IPS DF 19.7 (cell line): ENCODE measurements around the gene IL20RA.
A peak's percentile ranks its signal among the peaks of the same experiment; 100 is the strongest.
"Not testable (repeated sequence)": the region's sequence is repeated elsewhere in the genome, so short reads cannot be mapped to it uniquely, and the experiment has no call there.

ENCODE experiments used
- DNase-seq: peaks from one replicate; pipeline ENCODE4 v3.0.0-alpha.2; 2013; ENCODE audit warnings: low read depth, low spot score

The IL20RA gene

DNA sequence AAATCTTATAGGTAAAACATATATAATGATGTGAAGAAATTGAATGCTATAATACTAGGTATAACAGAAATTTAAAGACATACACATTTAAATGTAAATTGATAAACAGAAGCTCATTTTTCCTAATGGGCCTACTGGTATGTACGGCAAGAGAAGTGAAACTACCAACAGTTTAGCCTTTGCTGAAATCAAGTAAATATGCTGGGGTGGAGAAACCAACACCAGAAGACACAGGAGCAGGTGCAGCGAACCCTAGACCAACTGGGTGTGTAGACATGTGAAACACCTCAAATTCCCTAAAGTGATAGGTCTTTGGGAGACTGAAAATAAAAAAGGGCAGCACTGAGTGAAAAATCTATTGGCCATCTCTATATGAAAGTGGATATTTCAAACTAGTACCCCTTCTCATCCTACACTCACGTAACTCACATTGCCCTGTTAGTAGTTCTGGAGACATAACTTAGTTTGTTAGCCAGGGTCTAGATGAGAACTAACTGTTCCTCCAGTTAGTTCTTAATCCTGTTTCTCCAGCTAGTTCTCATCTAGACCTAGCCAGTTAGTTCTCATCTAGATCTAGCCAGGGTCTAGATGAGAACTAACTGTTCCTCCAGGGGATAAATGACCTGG, 69.6 kb downstream of the IL20RA start:
- DNase-seq = no peak

DNA sequence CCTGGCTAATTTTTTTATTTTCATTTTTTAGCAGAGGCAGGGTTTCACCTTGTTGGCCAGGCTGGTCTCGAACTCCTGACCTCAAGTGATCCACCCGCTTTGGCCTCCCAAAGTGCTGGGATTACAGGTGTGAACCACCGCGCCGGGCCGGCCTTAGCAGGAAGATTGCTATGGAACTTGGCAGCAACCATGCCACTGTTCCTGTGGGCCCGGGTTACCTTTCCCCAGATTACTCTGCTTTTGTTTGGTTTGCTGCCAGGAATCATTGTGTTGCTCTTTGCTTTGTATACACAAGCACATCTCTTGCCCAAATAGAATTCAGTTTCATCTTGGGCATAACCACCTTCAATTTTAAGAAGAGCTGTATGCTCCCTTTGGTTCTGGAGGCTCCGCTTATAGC, 71.0 kb downstream of the IL20RA start:
- DNase-seq = not testable (repeated sequence)

DNA sequence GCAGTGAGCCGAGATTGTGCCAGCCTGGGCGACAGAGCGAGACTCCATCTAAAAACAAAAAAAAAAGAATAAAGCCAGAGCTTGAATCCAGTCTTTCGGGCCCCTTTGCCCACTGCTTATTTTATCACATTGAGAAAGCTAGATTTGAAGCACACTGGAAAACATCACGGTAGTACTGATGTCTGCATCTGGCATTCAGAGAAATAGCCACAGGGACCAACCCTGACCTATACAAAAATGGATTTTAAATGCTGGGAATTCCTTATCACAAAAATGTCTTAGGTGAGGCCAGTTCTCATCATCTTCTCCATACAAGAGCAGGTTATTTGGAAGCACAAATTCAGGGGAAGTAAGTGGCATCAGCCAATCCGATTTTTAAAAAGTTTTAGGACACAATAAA, 73.2 kb downstream of the IL20RA start:
- no peak for DNase-seq

DNA sequence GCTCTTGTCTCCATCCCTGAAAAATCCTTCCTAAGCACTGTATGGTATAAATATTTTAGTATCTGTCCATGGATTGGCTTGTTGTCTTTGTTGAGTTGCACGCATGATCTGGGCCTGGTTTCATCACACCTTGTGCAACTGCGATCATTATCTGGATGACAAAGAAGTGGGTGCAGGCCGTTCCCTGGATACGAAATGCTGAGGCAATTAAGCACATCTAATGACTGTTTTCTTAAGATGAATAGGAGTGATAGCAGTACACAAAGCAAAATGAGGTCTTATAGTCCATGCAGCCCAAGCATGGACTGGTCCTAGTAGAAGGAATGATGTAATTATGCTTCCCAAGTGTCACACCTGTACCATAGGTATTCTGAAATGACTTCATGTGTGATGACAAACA, 74.8 kb downstream of the IL20RA start:
- no peak for DNase-seq

DNA sequence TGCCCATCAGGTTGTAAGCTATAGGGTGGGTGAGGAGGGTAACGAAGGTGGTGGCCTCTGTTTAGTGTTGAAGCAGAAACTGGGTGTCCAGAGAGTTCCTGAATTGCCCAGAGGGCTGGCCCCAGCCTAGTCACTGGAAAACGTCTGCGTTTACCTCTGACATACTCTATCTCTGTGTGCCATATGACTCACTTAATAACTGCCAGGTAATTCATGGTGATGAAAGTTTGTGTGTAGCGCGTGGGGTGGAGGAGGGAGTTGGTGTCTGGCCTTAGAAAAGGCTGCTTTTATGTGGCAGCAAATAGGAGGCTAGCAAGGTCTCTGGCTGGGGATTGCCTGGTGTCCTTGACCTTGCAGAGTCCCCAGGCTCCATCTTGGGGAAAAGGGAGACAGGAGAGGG, 75.3 kb downstream of the IL20RA start:
- DNase-seq = no peak

DNA sequence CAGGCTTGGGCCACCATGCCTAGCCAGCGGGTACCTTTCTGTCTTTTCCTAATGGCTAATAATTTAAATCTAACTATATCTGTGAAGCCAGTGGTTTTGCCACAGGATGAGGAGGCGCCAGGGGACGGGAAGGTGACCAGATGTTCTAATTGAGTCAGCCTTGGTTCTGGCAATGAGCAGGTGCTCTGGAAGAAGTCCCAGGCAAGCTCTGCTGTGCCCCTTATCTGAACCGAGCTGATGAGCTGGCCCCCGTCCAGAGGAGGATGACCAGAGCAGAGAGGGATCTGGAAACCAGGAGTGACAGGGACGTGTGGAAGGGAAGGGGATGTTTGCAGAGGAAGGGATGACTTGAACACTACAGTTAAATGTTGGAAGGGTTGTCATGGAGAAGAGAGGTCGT, 75.9 kb downstream of the IL20RA start:
- no peak for DNase-seq

DNA sequence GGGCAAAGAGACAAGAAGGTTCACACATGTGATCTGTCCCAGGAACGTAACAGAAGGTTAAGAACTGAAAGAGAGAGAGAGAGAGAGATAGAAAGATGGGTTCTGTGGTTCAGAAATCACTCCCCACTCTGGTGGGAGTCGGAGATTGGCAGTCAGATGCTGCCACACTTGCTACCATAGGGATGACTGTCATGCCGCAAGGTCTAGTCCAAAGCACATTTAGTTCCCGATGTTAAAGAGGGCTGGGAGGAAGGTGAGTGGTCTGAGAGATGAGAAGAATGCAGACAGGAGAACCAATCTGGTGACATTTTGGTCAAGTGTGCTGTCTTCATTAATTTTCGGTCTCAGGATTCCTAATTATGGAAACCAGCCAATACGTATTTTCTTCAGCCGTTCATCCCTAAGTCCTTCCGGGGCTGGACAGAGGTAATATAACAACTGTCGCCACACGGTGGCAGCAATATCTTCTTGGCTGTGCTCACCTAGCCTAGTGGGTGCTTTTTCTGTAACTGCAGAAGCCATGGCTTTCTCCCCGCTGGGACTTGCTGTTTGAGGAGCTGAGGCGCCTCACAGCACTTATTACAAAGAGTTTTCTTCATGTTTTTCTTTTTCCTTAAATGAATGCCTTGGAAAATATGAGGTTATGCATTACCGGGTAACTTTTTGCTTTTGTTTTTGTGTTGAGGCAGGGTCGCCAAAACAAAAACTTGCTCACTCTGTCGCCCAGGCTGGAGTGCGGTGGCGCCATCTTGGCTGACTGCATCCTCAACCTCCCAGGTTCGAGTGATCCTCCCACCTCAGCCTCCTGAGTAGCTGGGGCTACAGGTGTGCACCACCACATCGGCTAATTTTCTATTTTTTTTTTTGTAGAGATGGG, 76.7 kb downstream of the IL20RA start:
- no peak for DNase-seq

DNA sequence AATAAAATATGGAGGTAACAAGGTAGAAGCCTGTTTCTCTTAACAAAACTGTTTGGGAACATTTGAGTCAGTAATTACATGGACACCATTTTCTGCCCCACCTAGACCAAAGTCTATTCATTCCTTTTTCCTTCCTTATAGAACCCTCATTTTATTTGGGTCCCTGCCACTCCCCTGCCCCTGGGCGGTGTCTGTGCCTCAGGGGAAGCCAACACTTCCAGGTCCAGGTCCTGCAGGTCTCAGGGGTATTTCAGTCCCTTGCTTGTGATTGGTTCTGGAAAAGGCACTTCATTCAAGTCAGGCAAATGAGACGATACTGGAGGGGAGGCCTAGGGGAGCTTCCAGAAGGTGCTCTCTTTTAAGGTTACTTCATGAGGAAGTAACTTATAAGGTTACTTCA, 80.4 kb downstream of the IL20RA start:
- DNase-seq = no peak

DNA sequence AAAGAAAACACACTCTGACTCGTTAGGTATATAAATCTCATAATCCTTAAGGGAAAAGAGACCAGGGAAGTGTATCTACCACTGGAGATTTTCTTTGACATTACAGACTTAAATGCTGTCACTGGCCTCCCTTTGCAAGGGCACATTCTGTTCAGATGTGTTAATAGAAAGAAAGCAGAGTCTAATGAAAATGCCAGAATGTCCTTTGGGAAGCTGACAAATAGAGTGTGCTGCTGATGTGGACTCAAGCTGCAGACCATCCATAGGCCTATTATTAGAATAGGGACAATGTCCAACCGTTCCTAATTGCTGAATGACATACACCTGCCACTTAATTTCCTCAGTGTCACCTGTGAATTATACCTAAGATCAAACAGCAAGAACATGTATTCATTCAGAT, 81.5 kb downstream of the IL20RA start:
- no peak for DNase-seq

DNA sequence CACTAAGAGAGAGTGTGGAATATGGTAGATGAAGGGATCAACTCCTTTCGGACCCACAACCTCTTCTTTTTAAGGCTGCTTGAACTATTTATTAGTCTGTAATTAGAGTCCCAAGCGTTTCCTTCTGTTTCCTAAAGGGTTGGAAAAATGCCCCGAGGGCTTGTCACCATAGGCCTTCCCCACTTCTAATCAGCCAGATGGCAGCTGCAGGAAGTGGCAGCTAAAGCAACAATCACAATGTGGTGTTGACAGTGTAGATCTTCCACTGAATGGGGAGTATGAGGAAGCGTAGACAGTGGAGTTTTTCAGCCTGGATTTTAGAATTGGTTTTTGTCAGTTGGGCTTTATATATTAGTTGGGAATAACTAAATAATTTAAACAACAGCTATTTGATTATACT, 82.1 kb downstream of the IL20RA start:
- no peak for DNase-seq

DNA sequence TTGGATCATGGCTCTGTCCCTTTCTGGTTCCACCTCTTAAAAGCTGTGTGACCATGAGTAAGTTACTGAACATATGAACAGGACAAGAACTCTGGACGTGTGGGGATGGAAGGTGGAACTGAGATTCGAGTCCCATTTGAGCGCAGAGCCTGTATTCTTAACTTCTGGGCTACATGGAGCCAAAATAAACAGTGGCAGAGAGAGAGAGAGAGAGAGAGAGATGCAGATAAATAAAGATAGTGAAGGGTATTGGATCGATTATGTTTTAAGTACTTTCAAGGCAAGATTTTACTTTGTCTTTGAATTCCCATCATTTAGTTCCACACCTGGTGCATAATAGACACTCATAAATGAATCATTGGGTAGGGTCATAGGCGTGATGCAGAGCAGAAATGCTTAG, 82.9 kb downstream of the IL20RA start:
- no peak for DNase-seq

DNA sequence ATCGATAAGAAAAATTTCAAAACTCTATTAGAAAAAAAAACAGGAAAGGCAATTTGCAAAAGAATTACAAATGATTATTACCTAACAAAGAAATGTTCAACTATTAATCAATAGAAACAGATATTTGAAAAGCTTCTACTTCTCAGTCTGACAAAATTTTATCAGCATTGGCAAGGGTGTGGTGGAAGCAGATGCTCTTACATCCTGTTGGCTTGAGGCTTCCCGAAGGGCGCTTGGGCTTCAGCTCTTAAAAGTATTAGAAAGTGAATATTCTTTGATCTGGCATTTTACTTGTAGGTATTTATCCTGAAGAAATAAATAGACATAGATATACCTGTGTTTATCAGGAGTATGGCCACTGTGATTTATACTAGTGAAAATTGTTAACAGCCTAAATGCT, 84.0 kb downstream of the IL20RA start:
- DNase-seq = no peak

DNA sequence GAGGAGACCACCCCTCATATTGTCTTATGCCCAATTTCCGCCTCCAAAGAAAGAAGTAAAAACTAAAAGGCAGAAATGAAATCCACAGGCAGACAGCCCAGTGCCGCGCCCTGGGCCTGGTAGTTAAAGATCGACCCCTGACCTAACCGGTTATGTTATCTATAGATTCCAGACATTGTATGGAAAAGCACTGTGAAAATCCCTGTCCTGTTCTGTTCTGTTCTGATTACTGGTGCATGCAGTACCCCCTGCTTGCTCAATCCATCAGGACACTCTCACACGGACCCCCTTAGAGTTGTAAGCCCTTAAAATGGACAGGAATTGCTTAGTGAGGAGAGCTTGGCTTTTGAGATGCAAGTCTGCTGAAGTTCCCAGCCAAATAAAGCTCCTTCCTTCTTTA, 84.8 kb downstream of the IL20RA start:
- not testable (repeated sequence) for DNase-seq

DNA sequence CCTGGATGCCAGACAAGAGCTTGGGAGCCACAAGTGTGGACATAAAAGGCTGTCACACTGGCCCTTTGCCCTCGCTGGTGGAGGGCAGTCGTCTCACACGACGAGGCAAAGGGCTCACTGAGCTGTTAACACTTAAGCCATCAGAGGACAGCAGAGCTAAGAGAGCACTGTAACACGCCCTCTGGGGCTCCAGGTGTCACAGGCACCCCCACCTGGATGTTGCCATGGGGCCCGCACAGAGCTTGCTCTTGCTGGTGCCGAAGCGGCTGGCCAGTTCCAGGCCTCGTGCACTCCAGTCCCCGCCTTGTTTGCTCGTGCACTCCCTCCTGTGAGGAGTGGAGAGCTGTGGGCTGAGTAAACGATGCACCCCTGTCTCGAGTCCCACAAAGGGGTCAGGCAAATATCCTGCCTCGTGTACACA, 85.3 kb downstream of the IL20RA start:
- DNase-seq = no peak

DNA sequence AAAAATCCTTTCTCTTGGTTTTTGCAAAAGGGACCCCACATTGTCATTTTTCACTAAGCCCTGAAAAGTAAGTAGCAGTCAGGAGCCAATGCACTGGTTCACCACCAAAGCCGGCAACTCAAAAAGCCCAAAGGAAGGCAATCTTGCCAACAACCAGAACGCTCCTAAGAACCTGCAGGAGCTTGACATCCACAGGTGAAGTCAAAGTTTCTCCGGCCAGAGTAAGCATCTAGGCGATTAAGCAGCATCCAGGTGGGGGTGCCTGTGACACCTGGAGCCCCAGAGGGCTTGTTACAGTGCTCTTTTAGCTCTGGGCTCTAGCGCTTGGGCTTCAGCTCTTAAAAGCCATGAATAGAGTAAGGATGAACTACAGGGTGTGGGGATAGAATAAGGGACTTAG, 86.6 kb downstream of the IL20RA start:
- no peak for DNase-seq

DNA sequence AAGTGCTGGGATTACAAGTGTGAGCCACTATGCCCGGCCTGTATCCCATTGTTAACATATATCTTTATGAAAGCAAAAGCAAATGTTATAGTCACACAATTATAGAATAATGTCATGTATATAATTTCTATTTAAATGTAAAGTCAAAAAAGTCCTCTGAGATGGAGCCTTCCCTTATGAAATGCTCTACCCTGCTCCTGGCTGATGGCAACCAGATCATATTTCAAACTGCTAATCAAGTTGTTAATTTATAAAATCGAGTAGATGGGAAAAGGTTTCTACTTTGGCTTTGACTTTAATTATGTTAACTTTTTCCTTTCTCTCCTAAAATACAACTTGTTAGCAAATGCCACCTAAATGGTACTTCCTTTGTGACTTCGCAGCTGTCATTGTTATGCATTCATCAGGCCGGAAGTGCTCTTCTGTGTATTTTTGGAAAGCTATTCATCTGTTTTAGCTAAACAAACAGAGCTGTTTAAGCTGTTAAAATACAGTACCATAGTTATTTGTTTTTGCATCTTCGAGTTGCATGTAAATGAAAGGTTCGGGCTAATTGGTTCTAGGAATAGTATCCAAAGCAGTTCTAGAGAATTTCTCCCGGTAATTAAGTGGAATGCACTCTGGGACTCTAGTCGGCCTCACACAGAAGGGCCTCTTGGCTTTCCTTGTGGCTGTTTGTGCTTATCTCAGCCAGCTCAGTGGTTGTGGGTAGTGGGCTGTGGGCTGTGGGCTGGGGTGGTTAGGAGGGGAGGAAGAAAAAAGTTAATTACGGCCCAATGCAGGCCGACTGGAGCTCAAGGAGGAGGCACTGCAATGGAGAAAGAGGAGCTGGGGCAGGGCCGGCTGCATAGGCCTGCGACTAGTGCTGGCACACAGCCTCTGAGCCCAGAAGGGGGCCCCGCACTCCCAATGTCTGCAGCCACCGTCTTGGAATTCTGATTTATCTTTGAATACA, 87.9 kb downstream of the IL20RA start:
- peak; percentile 89 for DNase-seq

DNA sequence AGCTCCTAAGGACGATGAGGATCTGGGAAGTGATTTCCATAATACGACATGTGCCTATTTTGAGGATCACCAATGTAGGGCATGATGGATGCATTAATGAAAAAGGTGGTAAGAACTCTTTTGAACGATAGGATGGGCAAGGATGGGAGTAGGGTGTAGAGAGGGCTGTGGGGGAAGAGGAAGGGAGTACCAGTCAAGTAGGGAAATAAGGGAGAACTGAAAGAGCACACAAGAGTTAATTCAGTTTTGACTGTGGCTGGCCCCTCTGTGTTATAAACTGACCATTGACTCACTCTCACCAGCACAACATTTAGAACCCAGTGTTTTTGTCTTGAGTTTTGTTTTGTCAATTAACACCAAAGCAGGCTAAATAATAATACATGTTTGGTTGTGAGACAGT, 89.6 kb downstream of the IL20RA start:
- no peak for DNase-seq

DNA sequence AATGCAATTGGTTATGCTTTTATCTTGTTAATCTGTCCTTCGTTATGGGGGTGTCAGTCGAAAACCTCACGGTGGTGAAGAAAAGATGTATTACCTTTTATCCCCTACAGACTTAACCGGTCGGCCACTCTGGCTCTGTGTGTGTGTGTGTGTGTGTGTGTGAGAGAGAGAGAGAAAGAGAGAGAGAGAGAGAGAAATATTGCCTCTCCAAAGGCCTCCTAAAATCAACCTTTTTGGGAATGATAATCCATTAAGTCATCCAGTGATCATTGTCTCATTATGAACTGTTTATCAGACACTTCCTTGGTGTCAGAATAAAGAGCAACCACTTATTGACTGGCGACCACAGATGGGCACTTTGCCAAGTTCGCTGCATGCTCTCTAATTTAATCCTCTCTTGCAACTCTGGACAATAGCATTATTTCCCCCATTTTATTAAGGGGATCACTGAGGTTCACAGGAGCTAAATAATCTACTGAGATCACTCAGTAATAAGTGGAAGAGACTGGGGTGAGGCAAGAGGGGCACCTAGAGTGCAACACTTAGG, 92.0 kb downstream of the IL20RA start:
- no peak for DNase-seq

DNA sequence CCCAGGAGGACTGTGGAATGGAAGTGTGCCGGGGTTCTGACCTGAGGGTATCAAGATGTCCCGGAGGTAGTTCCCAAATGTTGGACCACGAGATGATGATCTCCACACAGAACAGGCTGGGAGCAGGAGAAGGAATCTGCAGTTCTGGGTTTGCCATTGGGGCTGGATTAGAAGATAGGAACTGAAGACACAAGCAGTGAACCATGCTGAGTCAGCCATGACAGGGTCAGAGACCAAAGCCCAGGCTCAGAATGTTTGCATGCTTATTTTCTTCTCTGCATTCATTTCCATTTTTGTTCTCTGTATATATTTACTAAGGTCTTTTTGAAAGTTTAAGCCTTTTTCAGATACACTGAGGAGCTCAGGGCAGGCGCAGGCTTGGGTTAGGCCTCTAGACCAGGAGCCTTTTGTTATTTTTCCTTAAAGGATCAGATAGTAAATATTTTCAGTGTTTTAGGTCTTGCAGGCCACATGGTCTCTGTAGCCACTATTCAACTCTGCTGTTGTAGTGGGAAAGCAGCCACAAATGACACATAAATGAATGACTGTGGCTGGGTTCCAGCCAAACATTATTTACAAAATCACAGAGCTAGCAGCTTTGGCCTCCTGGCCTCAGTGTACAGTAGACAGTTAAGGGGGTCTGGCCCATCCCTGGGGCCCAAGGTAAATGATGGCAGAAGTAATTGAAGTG, 94.2 kb downstream of the IL20RA start:
- no peak for DNase-seq
